Activated CD8-positive, alpha-beta T cell treated with anti-CD3 and anti-CD28 coated beads for 36 hours (primary cell): Measurements from ENCODE around the gene AHNAK2. TPM values are rescaled to one million over a fixed set of nuclear protein-coding genes. Genes with fewer than 3 reads are reported as not detected.

Experiments used
- ATAC-seq: fragments of 200-7000 bp; cut with Tn5 transposase; one replicate; pipeline ENCODE4 v1.10.0; 2021; ENCODE audit warnings: mild to moderate bottlenecking, moderate library complexity
- CTCF ChIA-PET: fragments of 350-600 bp; sonication (Branson Sonifier 250); formaldehyde crosslinking; loops from one replicate; lab custom pipeline; 2021; ENCODE audit warnings: antibody characterized with exemption; lab: Charles Lee
- POLR2A ChIA-PET: fragments of 350-600 bp; sonication (Branson Sonifier 250); formaldehyde crosslinking; loops from one replicate; lab custom pipeline; 2021; ENCODE audit warnings: antibody characterized with exemption; lab: Charles Lee
- DNase-seq: peaks from one replicate; pipeline ENCODE4 v3.0.0-alpha.2; 2020
- H3K27ac Mint-ChIP-seq: one replicate; pipeline ENCODE4 v1.8.0; 2021; ENCODE audit warnings: mild to moderate bottlenecking, mixed read lengths
- H3K27me3 Mint-ChIP-seq: one replicate; pipeline ENCODE4 v1.8.0; 2021; ENCODE audit warnings: mixed read lengths
- H3K36me3 Mint-ChIP-seq: one replicate; pipeline ENCODE4 v1.8.0; 2021; ENCODE audit warnings: low read depth, mixed read lengths
- H3K4me1 Mint-ChIP-seq: one replicate; pipeline ENCODE4 v1.8.0; 2021; ENCODE audit warnings: low read depth, mixed read lengths
- H3K4me3 Mint-ChIP-seq: one replicate; pipeline ENCODE4 v1.8.0; 2021; ENCODE audit warnings: mild to moderate bottlenecking, moderate library complexity, mixed read lengths
- H3K9me3 Mint-ChIP-seq: one replicate; pipeline ENCODE4 v1.8.0; 2021; ENCODE audit warnings: mixed read lengths
- CTCF ChIP-seq: fragments of 200-600 bp; IDR thresholded peaks from one replicate; pipeline ENCODE4 v1.8.0; 2022; ENCODE audit warnings: antibody characterized with exemption, mild to moderate bottlenecking
- intact Hi-C: fragments of 100-400 bp; cut with micrococcal nuclease; formaldehyde crosslinking; loops from one replicate; pipeline ENCODE4 v1.10.0; 2022
- total RNA-seq, 2 experiments: library from RNA; stranded (reverse); gene quantifications; one replicate each; pipeline ENCODE4 v1.2.3, GENCODE V29; 2021

Gene AHNAK2
- total RNA-seq, 2 experiments from 2014 or later, result 0.02 TPM; not detected in 1

GRCh38 chr14:104925855-104926609 is 52.1 kb downstream of the AHNAK2 start:
- H3K4me1 Mint-ChIP-seq, result peaks cover 4% of the 10 kb centered on the region
- H3K27ac Mint-ChIP-seq, result no peak overlapping the region
- CTCF ChIA-PET, result no interaction called here
- no peak for ATAC-seq
- no peak overlapping the region for H3K4me3 Mint-ChIP-seq
- no peak for DNase-seq
- intact Hi-C loops, result no loop called here
- no peaks in the 10 kb centered on the region for H3K9me3 Mint-ChIP-seq
- POLR2A ChIA-PET, result interaction anchor here (1.2 kb wide), 1 partner anchor 10 kb away, joined by 3 read pairs; no protein-coding TSS in a partner anchor
- no peak for TF ChIP-seq CTCF
- H3K36me3 Mint-ChIP-seq, result no peaks in the 10 kb centered on the region
- no peaks in the 10 kb centered on the region for H3K27me3 Mint-ChIP-seq

- no peak overlapping the region for H3K4me3 Mint-ChIP-seq
- H3K27ac Mint-ChIP-seq, result no peak overlapping the region
- POLR2A ChIA-PET, result interaction anchor here (1.2 kb wide), 1 partner anchor 9 kb away, joined by 3 read pairs; no protein-coding TSS in a partner anchor
- no peak for DNase-seq
- no peaks in the 10 kb centered on the region for H3K36me3 Mint-ChIP-seq
- intact Hi-C loops, result no loop called here
- ATAC-seq, result no peak
- no peak for TF ChIP-seq CTCF
- no peaks in the 10 kb centered on the region for H3K27me3 Mint-ChIP-seq
- no peaks in the 10 kb centered on the region for H3K9me3 Mint-ChIP-seq
- CTCF ChIA-PET, result no interaction called here
- peaks cover 4% of the 10 kb centered on the region for H3K4me1 Mint-ChIP-seq
These were observed 52.8 kb downstream of the AHNAK2 start for GRCh38 chr14:104925214-104925854.

GRCh38 chr14:104924421-104925213 is 53.6 kb downstream of the AHNAK2 start, which contains the start of gene PLD4:
Gene PLD4, plus strand, starts transcription at chr14:104924879. Its CDS starts 2,262 bp downstream, at chr14:104927141.
- DNase-seq, result no peak
- Mint-ChIP-seq H3K27me3 (no peaks in the 10 kb centered on the region), H3K4me3 (no peak within 1 kb of the TSS), H3K9me3 (no peaks in the 10 kb centered on the region), H3K27ac (no peak within 1 kb of the TSS), H3K4me1 (peaks cover 4% of the 10 kb centered on the region), H3K36me3 (no peaks in the 10 kb centered on the region)
- POLR2A ChIA-PET, result no interaction called here
- CTCF ChIA-PET, result no interaction called here
- no peak for ATAC-seq
- intact Hi-C loops, result no loop called here
- no peak for TF ChIP-seq CTCF

- H3K36me3 Mint-ChIP-seq, result no peaks in the 10 kb centered on the region
- DNase-seq, result no peak
- H3K4me3 Mint-ChIP-seq, result no peak overlapping the region
- intact Hi-C loops, result no loop called here
- no peak overlapping the region for H3K27ac Mint-ChIP-seq
- ATAC-seq, result no peak
- no peaks in the 10 kb centered on the region for H3K27me3 Mint-ChIP-seq
- H3K9me3 Mint-ChIP-seq, result no peaks in the 10 kb centered on the region
- ChIA-PET POLR2A (interaction anchor here (0.6 kb wide), 1 partner anchor 22 kb away, joined by 3 read pairs; no protein-coding TSS in a partner anchor), CTCF (no interaction called here)
- H3K4me1 Mint-ChIP-seq, result peaks cover 4% of the 10 kb centered on the region
- TF ChIP-seq CTCF, result no peak
These were observed 54.3 kb downstream of the AHNAK2 start for GRCh38 chr14:104923640-104924420.
